Camera-type eye (tissue), 1 donor: ENCODE results near the gene NOA1. TPM values are rescaled to one million over a fixed set of nuclear protein-coding genes. Genes with fewer than 3 reads are reported as not detected.

Experiments
- total RNA-seq: library from RNA; depleted of rRNA; stranded (reverse); fragments of >200 nt; gene quantifications from one replicate; pipeline ENCODE4 v1.2.3, GENCODE V29; 2014

The NOA1 gene
- 20.5 TPM for total RNA-seq

GRCh38 chr4:56977321-56978012 lies at the start of gene NOA1:
TSS of gene NOA1 (minus strand) at chr4:56977606. CDS start at chr4:56977585, 21 bp downstream.

GRCh38 chr4:56978750-56979303 lies 1.4 kb upstream of the NOA1 start, which contains the start of gene POLR2B:
TSS of gene POLR2B (plus strand) at chr4:56978896. CDS start at chr4:56978986, 90 bp downstream.

Other genes with a start within 250 kb of the NOA1 start
- not detected for gene SPINK2, start 155.9 kb downstream of the NOA1 start, total RNA-seq
- gene REST, start 69.7 kb downstream of the NOA1 start, total RNA-seq = 53.6 TPM
- gene POLR2B, start 1.3 kb upstream of the NOA1 start, total RNA-seq = 149 TPM
- gene IGFBP7, start 132.8 kb upstream of the NOA1 start, total RNA-seq = 290 TPM